Endodermal cell (in vitro differentiated cells): Measurements from ENCODE around the gene RAB14. TPM values are rescaled to one million over a fixed set of nuclear protein-coding genes. Genes with fewer than 3 reads are reported as not detected.

Experiments
- DNase-seq: peaks from one replicate; pipeline ENCODE4 v3.0.0-alpha.2; 2017
- H3K27ac ChIP-seq: 2 replicates; pipeline ENCODE4 v1.5.1; 2013; ENCODE audit warnings: mild to moderate bottlenecking, low read depth, low read length, moderate library complexity
- H3K27me3 ChIP-seq: 2 replicates; pipeline ENCODE4 v1.6.1; 2013; ENCODE audit warnings: mild to moderate bottlenecking, low read length, moderate library complexity; ENCODE audit not compliant: insufficient read depth, control insufficient read depth, poor library complexity, severe bottlenecking
- H3K36me3 ChIP-seq: 2 replicates; pipeline ENCODE4 v1.7.0; 2013; ENCODE audit warnings: mild to moderate bottlenecking, low read length, moderate library complexity; ENCODE audit not compliant: control insufficient read depth, insufficient read depth
- H3K4me1 ChIP-seq: one replicate; pipeline ENCODE4 v1.7.0; 2013; ENCODE audit warnings: low read length; ENCODE audit not compliant: control insufficient read depth, insufficient read depth
- H3K4me3 ChIP-seq: 2 replicates; pipeline ENCODE4 v1.5.1; 2013; ENCODE audit warnings: mild to moderate bottlenecking, low read length, moderate library complexity
- H3K9ac ChIP-seq: 2 replicates; pipeline ENCODE4 v1.6.1; 2013; ENCODE audit warnings: mild to moderate bottlenecking, low read length, moderate library complexity; ENCODE audit not compliant: poor library complexity, severe bottlenecking; ENCODE audit errors: extremely low read depth
- H3K9me3 ChIP-seq: 2 replicates; pipeline ENCODE4 v1.6.1; 2013; ENCODE audit warnings: mild to moderate bottlenecking, low read length, moderate library complexity; ENCODE audit not compliant: control insufficient read depth
- H3K27ac Mint-ChIP-seq: 2 replicates; pipeline ENCODE4 v1.8.0; 2020; ENCODE audit warnings: mixed read lengths
- H3K27me3 Mint-ChIP-seq: 2 replicates; pipeline ENCODE4 v1.8.0; 2021; ENCODE audit warnings: mild to moderate bottlenecking, mixed read lengths; ENCODE audit not compliant: insufficient read depth
- H3K36me3 Mint-ChIP-seq: 2 replicates; pipeline ENCODE4 v1.8.0; 2020; ENCODE audit warnings: low read depth, mixed read lengths
- H3K4me1 Mint-ChIP-seq: 2 replicates; pipeline ENCODE4 v1.8.0; 2020; ENCODE audit warnings: mixed read lengths
- H3K4me3 Mint-ChIP-seq: 2 replicates; pipeline ENCODE4 v1.8.0; 2020; ENCODE audit warnings: mild to moderate bottlenecking, moderate library complexity, mixed read lengths
- H3K9me3 Mint-ChIP-seq: 2 replicates; pipeline ENCODE4 v1.8.0; 2020; ENCODE audit warnings: mild to moderate bottlenecking, mixed read lengths
- CTCF ChIP-seq: fragments of 200-600 bp; sonication (generic); conservative IDR thresholded peaks from 2 replicates; pipeline ENCODE4 v1.5.0; 2021; ENCODE audit warnings: antibody characterized with exemption, mild to moderate bottlenecking
- WGBS, 2 experiments: methylation state at CpG; one replicate each; pipeline versions ENCODE4 v1.1.5 to v1.1.7; 2013; ENCODE audit warnings: missing lambda C conversion rate in 2 of 2, mixed read lengths in 1 of 2; ENCODE audit not compliant: insufficient coverage in 1 of 2, insufficient read length in 1 of 2; 5-methylcytosine and 5-hydroxymethylcytosine counted together
- total RNA-seq, 2 donors: library from RNA; stranded (reverse); fragmentation: NEBNext Ultra II Directional in 1 of 2; extraction: Animal tissue kit (Norgen Biotek cat#: 25700) in 1 of 2; gene quantifications; 2 replicates in 1 of 2; 3 replicates in 1 of 2; pipeline ENCODE4 v1.2.1, GENCODE V29; 2021

RAB14 gene
- total RNA-seq, 2 donors from 2014 or later, result 35.9 to 40.7 TPM

GRCh38 chr9:121171236-121171635 lies 30.4 kb downstream of the RAB14 start:
- Mint-ChIP-seq H3K9me3 (no peaks in the 10 kb centered on the region), H3K4me1 (peaks cover 4% of the 10 kb centered on the region), H3K36me3 (peaks cover 48% of the 10 kb centered on the region), H3K27ac (no peak overlapping the region), H3K4me3 (no peak overlapping the region), H3K27me3 (no peaks in the 10 kb centered on the region)
- Histone ChIP-seq H3K4me1 (peaks cover 2% of the 10 kb centered on the region), H3K9me3 (no peaks in the 10 kb centered on the region), H3K9ac (no peak overlapping the region), H3K4me3 (no peak overlapping the region), H3K27ac (no peak overlapping the region), H3K36me3 (peaks cover 57% of the 10 kb centered on the region), H3K27me3 (no peaks in the 10 kb centered on the region)
- no peak for TF ChIP-seq CTCF
- WGBS, 2 experiments, result 93 to 98% methylated on average over 5 of the region's 5 CpGs
- DNase-seq, result no peak

- H3K9me3 Mint-ChIP-seq, result no peaks in the 10 kb centered on the region
- peak; percentile 65 for TF ChIP-seq CTCF
Observed at GRCh38 chr9:121169094-121169601, 32.5 kb downstream of the RAB14 start.

GRCh38 chr9:121168052-121168451 lies 33.6 kb downstream of the RAB14 start:
- peaks cover 65% of the 10 kb centered on the region for H3K36me3 ChIP-seq

More at GRCh38 chr9:121169094-121169601, 32.5 kb downstream of the RAB14 start:
- Histone ChIP-seq H3K9ac (no peak overlapping the region), H3K36me3 (peaks cover 67% of the 10 kb centered on the region), H3K4me1 (peaks cover 2% of the 10 kb centered on the region), H3K4me3 (no peak overlapping the region), H3K27me3 (no peaks in the 10 kb centered on the region), H3K27ac (no peak overlapping the region), H3K9me3 (no peaks in the 10 kb centered on the region)
- Mint-ChIP-seq H3K27me3 (no peaks in the 10 kb centered on the region), H3K36me3 (peaks cover 41% of the 10 kb centered on the region), H3K4me1 (peaks cover 4% of the 10 kb centered on the region), H3K4me3 (no peak overlapping the region), H3K27ac (no peak overlapping the region)
- 87 to 89% methylated on average over 3 of the region's 3 CpGs for WGBS, 2 experiments
- no peak for DNase-seq

More at GRCh38 chr9:121168052-121168451, 33.6 kb downstream of the RAB14 start:
- WGBS, 2 experiments, result 97 to 100% methylated on average over 1 to 2 of the region's 2 CpGs
- H3K27ac Mint-ChIP-seq, result no peak overlapping the region
- Histone ChIP-seq H3K4me3 (no peak overlapping the region), H3K9ac (no peak overlapping the region), H3K27ac (no peak overlapping the region), H3K4me1 (peaks cover 2% of the 10 kb centered on the region), H3K27me3 (no peaks in the 10 kb centered on the region), H3K9me3 (no peaks in the 10 kb centered on the region)
- peaks cover 43% of the 10 kb centered on the region for H3K36me3 Mint-ChIP-seq
- no peak overlapping the region for H3K4me3 Mint-ChIP-seq
- peaks cover 4% of the 10 kb centered on the region for H3K4me1 Mint-ChIP-seq
- H3K9me3 Mint-ChIP-seq, result no peaks in the 10 kb centered on the region
- TF ChIP-seq CTCF, result no peak
- no peaks in the 10 kb centered on the region for H3K27me3 Mint-ChIP-seq
- no peak for DNase-seq
